GM21723 (cell line): Measurements from ENCODE around the gene AMN.

ENCODE experiments used
- ATAC-seq: cut with Tn5 transposase; IDR thresholded peaks from one replicate; pipeline ENCODE4 v1.9.1; 2021; ENCODE audit warnings: mild to moderate bottlenecking, moderate library complexity; ENCODE audit not compliant: unreplicated experiment

The AMN gene

DNA sequence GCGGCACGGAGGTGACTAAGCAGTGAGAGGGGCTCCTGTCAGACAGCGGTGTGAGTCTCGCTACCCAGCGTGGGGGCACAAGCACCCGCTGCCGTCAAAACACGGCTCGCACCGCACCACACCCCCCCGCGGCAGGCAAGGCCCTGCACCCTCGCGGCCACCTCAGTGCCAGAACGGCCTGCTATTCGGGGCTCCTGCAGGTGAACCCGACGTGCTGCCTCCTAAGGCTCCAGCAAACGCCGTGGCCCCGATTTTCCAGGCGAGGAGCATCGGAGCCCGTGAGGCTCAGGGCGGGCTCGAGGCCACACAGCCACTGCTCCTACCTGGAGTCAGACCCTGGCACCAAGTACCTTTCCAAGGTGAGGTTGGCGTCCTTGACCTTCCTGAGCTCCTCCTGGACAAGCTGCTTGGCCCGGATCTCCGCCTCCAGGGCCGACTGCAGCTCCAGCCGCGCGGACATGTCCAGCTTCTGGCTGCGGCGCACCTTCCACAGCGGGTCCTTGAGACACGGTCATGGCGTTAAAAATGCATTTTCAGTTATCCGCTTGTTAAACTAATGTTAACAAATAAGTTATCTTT lies 41.8 kb downstream of the AMN start:
- ATAC-seq: no peak

DNA sequence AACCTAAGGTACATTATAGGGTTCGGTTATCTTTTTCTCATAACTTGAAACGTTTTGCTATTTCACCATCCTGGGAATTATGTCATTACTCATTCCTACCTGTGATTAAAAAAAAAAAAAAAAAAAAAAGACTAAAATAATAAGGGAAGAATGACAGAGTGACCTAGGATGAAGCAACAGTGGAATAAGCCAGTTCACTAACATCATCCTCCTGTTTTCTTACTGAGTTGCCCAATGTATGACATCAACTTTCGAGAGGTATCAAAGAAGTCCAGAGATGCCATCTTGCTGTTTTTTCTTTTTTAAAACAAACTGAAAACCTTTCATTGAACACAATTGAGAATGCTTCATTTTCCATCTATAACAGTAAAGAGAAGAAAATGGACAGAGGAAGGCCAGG lies 42.8 kb downstream of the AMN start:
- no peak for ATAC-seq

DNA sequence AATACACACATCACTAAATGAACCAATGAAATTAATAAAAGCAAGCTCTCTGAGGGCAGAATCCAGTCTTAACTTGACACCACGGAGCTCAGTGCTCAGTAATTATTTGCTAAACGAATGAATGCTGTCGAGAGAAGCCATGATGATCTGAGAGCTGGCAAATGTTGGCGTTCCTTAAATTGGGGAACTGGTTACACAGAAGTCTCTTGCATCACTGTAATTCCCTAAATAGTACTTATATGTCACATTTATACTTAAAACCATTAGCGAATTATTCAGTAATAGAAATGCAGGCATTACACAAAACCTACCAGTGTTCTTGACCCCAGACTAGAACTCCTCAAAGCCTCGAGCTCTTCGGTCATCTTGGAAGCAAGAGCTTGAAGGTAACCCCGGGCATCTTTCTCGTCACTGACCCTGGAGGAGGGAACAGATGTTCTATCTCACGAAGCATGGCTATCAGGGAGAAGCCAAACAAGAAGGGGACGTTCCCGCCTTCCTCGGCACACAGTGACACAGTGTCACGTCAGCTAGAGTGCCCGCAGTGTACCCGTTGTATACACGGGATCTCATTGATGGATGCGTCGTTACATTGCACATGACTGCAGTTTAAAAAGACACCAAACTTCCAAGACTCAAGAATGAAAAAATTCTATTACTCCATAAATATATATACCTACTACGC lies 43.6 kb downstream of the AMN start:
- ATAC-seq: no peak

DNA sequence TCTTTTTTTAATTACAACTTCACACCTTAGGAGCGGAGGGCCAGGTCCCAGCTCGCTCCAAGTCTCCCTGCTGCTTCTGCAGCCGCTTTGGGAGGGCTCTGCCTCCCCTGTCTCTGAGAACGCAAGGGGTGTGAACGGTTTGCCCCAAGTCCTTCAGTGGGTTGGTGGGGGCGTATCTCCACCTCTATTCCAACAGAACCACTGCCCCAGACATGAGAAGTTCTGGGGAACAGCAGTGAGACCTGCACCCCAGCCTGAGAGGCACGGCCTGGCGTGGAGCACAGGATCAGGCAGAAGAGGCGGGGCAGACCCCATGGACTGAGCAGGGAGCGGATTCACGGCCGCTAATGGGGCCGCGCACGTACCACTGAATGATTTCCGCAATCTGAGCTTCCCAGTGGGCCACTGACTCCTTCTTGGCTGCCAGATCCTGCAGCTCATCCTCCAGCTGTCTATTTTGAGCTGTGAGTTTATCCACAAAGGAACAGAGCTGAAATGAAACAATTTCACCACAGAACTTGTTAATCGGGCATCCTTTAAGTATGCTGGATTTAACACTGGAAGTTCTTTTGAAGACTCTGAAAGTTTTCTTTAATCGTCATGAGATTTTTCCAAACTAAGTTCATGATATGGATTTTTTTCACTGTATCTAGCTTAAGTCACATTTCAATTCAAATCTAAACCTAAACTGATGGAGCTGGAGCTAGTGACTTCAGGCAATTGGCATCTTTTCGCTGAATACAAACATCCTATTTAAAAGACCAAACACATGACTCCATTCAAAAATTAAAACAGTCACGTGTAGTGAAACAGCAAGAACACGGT lies 44.4 kb downstream of the AMN start:
- no peak for ATAC-seq

DNA sequence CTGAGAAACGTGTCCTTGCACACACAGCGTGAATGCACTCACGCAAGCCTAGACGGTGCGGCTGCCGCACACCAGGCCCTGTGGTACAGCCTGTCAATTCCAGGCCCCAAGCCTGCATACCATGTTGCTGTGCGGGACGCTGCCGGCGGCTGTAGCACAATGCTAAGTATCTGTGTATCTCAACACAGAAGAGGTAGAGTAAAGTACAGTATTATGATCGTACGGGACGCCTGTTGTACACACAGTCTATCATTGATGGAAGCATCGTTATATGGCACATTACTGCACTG lies 45.0 kb downstream of the AMN start:
- ATAC-seq: no peak

DNA sequence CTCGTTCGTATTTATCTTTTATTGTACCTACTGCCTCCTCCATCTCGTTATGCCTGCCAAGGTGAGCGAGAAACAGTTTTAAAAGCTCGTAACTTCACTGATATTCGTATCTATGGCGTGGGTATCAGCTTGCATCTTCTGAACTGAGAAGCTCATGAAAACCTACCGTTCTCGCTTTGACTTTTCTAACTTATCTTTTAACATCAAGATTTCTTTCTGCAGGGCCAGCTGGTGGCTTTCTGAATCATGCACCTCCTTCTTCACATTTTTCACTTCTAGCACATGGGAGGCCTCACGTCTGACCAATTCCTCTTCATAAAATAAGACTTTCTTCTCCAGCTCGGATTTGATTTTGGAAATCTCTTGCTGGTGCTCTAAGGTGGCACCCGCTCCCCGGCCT lies 45.8 kb downstream of the AMN start:
- no peak for ATAC-seq

DNA sequence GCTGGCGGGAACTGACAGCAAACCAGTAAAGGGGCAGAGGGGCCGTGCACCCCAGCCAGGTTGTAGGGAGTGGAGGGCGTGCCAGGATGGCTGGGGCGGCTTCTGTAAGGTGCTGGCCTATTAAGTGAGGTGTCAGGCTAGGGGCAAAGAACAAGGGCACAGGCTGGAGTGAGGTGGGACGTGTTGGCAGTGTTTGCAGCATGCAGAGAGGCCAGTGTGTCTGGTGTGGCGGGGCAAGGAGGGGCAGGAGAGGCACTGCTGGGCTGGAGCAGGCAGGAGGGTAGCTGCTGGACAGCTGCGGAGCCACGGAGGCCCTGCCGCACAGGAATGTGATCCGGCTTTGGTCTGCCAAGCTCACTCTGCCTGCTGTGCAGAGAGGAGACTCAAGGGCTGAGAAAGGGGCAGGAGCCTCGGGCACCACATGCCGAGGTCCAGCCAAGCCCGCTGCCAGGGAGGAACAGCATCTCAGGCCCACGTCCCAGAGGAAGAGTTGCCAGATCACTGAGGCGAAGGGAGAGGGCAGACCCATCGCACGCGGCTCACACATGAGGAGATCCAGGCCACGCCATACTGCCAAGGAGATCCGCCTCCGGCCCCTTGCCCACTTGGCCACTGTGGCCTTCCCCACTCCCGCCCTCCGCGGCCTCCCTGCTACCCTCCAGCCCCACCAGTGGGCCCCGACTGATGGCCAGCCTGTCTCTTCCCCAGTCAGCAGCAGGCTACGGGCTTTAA lies 46.8 kb downstream of the AMN start:
- ATAC-seq: no peak

DNA sequence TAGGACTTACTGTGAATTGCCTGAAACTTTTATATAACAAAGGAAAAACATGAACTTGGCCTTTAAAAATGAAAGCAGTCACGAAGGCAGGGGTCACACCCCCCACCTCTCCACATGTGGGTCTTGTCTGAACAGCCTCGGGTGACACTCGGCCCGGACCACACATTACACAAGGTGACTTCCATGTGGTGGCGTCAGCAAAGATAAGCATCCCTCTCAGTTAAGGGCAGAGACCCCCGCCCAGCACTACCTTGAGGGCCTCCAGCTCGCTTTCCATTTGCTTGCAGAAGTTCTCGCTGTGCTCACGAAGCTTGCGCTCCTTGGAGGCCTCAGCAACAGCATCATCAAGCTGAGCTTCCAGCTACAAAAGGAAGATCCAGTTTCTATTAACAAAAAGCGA lies 47.4 kb downstream of the AMN start:
- no peak for ATAC-seq

DNA sequence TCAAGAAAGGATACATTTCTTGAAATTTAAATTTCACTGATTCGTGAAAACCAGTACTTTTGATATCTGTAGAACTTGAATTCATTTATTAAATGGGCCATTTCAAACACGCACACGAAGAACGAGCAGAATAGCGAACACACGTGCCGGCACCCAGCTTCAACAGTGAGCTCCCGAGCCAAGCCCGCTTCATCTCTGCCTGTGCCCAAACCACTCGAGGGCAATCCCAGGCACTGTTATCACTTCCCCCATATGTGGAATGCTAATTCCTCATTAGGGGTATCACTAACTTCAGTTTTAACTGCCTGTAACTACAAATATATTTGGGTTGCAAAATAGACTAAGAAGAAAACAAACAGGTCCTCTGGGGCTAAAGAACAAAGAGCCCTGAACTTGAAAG lies 48.0 kb downstream of the AMN start:
- ATAC-seq: no peak

DNA sequence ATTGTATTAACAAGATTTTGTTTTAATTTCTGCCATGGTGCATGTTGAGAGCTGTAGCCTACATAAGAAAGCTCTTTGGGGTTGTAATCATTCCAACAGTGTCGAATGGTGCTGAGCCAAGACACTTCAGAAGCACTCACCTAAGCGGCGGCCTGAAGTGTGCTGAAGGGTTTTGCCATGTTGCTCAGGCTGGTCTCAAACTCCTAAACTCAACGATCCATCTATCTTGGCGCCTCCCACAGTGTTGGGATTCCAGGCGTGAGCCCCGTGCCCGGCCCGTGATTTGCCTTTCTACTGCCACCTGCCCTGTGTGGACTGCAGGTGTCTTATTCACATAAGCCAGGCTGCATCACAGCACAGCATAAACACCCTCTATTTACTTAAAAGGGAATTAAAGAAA lies 48.9 kb downstream of the AMN start:
- ATAC-seq: no peak

DNA sequence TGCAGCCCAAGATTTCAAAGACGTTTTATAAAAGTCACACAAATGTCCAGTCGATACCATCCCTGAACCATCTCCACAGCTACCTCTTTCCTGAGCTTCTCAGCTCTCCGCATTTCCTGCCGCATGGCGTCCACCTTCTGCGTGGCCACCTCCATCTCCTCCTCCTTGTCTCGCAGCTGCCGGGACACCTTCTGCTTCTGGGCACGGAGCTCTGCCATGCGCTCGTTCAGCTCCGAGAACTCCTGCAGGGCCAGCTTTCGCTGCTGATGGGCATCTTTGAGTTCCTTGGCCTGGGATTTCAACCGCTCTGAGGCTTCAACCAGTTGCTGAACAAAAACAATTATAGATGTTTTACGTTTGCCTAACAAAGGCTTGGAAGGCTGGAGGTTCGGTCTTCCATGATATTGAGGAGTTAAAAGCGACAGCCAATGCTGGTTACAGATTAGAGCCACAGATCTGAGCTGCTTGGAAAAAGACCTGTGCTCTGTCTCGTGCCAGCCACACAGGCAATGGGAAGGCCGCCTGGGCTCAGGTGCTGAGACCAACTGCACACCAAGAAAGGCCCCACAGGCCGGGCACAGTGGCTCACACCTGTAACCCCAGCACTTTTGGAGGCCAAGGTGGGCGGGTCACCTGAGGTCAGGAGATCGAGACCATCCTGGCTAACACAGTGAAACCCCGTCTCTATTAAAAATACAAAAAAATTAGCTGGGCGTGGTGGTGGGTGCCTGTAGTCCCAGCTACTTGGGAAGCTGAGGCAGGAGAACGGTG lies 49.6 kb downstream of the AMN start:
- ATAC-seq: no peak

DNA sequence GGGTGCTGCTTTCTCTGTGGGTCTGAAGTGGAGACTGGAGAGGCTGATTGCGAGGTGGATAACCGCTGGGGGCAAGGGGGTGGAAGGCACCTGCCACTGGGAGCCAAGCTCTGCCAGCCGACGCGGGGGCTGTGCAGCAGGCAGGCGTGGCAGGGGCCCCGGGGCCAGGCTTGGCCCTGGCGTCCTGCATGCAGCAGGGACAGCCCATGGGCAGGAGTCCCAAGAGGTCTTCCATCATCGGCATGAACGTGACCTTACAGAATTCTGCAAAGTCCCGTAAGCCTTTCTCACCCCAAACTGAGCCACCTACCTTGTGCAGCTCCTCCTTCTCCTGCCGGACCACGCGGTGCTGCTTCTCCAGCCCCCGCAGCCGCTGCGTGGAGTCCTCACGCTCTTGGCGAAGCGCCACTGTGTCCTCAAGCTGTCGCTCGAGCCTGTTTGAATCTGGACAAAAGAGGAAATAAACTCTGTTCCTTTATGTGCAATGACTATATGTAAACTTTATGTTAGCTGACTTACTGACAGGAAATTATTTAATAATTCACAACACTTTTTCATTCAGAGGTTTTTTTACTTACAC lies 51.3 kb downstream of the AMN start:
- no peak for ATAC-seq

DNA sequence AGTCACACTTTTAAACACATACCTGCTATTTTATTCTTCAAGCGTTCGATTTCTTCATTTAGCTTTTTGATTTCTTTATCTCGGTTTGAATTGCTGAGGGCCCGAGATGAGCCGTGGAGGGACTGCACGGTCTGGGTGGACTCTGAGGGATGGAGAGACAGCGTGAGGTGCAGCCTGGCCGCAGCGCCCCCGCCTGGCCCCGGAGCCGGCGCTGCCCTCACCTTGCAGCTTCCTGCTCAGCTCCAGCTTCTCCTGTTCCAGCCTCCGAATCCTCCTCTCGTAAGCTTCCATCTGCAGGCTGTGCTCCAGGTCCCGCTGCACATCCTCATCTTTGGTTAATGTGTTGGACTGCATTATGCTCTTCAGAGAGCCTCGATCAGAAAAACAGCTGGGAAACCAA lies 53.2 kb downstream of the AMN start:
- no peak for ATAC-seq

DNA sequence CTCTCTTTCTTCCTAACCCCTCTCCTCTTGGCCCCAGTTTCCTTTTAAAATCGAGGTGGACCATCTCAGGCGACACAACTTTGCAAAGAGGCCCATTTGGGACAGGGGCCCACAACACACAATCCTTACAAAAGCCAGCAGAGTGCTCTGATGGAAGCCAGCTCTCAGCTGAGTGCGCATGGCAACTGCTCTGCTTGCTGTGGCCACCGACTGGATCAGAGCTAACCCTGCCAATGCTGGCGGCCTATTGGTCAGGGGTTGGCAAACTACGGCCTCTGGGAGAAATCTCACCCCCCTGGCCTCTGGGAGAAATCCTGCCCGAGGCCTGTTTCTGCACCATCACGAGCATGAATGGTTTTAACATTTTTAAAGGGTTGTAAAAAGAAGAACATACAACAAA lies 55.0 kb downstream of the AMN start:
- ATAC-seq: no peak

DNA sequence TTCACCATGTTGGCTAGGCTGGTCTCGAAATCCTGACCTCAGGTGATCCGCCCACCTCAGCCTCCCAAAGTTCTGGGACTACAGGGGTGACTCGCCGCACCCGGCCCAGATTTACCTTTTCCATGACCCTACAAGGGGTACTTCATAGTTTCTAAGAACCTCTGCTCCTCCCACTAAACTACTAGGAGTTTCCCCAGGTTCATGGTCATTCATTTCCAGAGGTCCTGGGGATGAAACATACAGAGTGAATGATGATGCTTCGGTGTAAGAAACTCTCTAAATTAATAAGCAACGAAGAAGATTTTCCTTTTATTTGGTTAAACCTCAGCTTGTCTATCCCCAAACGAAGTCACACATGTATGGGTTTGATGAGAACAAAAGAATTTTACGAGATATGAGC lies 56.9 kb downstream of the AMN start:
- ATAC-seq: no peak

DNA sequence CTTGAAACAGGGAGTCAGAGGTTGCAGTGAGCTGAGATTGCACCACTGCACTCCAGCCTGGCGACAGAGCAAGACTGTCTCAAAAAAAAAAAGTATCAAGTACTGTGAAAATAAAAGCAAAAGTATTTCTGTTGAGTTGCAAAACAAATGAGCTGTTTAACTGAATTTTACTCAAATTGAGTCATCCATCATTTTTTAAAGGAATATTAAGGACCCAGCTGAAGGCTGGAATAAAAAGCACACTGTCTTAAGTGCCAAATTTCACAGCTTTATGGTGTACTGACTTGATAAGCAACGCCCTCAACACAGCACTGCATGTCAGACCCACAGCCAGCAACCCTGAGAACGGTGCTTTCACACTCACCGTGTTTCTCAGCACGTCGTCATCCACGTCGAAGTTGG lies 57.9 kb downstream of the AMN start:
- ATAC-seq: no peak
